ENCODE data around the gene LACTB. TPM values are rescaled to one million over a fixed set of nuclear protein-coding genes. Genes with fewer than 3 reads are reported as not detected.

The LACTB gene
- polyA plus RNA-seq, 1 donor from 2014 or later = 24.3 TPM

DNA sequence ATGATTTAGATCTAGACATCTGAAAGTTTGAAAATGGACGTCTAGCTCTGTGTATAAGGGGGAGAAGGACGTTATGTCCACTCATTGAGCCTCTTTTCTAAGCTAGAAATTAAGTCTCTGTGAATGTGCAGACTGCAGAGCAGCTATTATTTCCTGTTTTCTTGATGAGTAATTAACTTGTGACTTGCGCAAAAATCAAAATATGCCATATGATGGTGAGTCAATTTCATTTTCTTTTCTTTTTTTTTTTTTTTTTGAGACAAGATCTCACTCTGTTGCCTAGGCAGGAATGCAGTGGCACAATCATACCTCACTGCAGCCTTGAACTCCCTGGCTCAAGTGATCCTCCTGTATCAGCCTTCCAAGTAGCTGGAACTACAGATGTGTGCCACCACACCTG is 14.1 kb downstream of the LACTB start:
- no peak overlapping the region for H3K4me2 ChIP-seq (ENCODE audit: low read length)
- no peaks in the 10 kb centered on the region for H4K20me1 ChIP-seq (ENCODE audit: insufficient read depth)
- H2AFZ ChIP-seq (ENCODE audit: low read depth, low read length) = no peak overlapping the region
- no peak overlapping the region for H3K27ac ChIP-seq (ENCODE audit: low read length)
- H3F3A ChIP-seq (ENCODE audit: insufficient read depth, low read length, poor library complexity, severe bottlenecking) = no peaks in the 10 kb centered on the region
- H3K9ac ChIP-seq (ENCODE audit: low read length) = no peak overlapping the region
- no peaks in the 10 kb centered on the region for H3K9me3 ChIP-seq (ENCODE audit: low read length)
- no peaks in the 10 kb centered on the region for H3K27me3 ChIP-seq (ENCODE audit: insufficient read depth, low read depth, low read length)
- no peaks in the 10 kb centered on the region for H3K9me2 ChIP-seq (ENCODE audit: insufficient read depth, low read length)
- no peak overlapping the region for H3K4me3 ChIP-seq (ENCODE audit: low read length)
- no peaks in the 10 kb centered on the region for H3K79me2 ChIP-seq (replicated peaks; ENCODE audit: insufficient read depth, low read length)
- TF ChIP-seq SMC3 (conservative IDR thresholded peaks at IDR 0.05; ENCODE audit: poor library complexity) = no peak
- no peak for TF ChIP-seq EZH2 (IDR thresholded peaks at IDR 0.05; ENCODE audit: borderline replicate concordance, insufficient read depth, low read length, poor library complexity, severe bottlenecking)
- no peak for TF ChIP-seq TAF1 (IDR thresholded peaks at IDR 0.05; ENCODE audit: low read depth)
- no peak for TF ChIP-seq POLR2AphosphoS5 (IDR thresholded peaks at IDR 0.05)
- TF ChIP-seq MXI1 (conservative IDR thresholded peaks at IDR 0.05; ENCODE audit: poor library complexity, severe bottlenecking) = no peak
- TF ChIP-seq RAD21 (conservative IDR thresholded peaks at IDR 0.05) = no peak
- peaks cover 4% of the 10 kb centered on the region for H3K36me3 ChIP-seq (ENCODE audit: insufficient read depth, low read length)

DNA sequence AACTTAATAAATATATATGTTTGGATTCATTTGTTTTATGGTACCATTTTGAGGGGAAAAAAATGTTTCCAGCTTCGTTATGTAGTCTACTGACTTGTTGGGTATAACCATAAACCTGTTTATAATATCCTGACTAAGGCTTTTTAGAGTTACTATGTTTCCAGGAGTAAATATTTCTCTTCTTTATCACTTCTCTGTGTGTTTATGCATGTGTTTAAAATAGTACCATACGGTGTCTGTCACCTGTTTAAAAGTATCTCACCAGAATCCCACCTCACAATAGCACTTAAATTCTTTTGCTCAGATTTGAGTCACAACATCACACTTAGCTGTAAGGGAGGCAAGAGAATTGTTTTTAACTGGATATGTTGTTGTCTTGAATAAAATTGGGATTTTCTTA is 15.1 kb downstream of the LACTB start:
- Histone ChIP-seq H2AFZ (ENCODE audit: low read depth, low read length) (no peak overlapping the region), H3K79me2 (replicated peaks; ENCODE audit: insufficient read depth, low read length) (no peaks in the 10 kb centered on the region), H3K9me3 (ENCODE audit: low read length) (no peaks in the 10 kb centered on the region), H3K27me3 (ENCODE audit: insufficient read depth, low read depth, low read length) (no peaks in the 10 kb centered on the region), H3K9ac (ENCODE audit: low read length) (no peak overlapping the region), H3K4me2 (ENCODE audit: low read length) (no peak overlapping the region), H3K36me3 (ENCODE audit: insufficient read depth, low read length) (no peaks in the 10 kb centered on the region), H3K4me3 (ENCODE audit: low read length) (no peak overlapping the region), H3F3A (ENCODE audit: insufficient read depth, low read length, poor library complexity, severe bottlenecking) (no peaks in the 10 kb centered on the region), H4K20me1 (ENCODE audit: insufficient read depth) (no peaks in the 10 kb centered on the region), H3K9me2 (ENCODE audit: insufficient read depth, low read length) (no peaks in the 10 kb centered on the region), H3K27ac (ENCODE audit: low read length) (no peak overlapping the region)
- no peak for TF ChIP-seq EZH2 (IDR thresholded peaks at IDR 0.05; ENCODE audit: borderline replicate concordance, insufficient read depth, low read length, poor library complexity, severe bottlenecking)
- no peak for TF ChIP-seq MXI1 (conservative IDR thresholded peaks at IDR 0.05; ENCODE audit: poor library complexity, severe bottlenecking)
- no peak for TF ChIP-seq REST (IDR thresholded peaks at IDR 0.05; ENCODE audit: borderline replicate concordance)
- TF ChIP-seq RAD21 (conservative IDR thresholded peaks at IDR 0.05) = no peak
- no peak for TF ChIP-seq CTCF (IDR thresholded peaks at IDR 0.05; ENCODE audit: poor library complexity, severe bottlenecking)
- no peak for TF ChIP-seq SMC3 (conservative IDR thresholded peaks at IDR 0.05; ENCODE audit: poor library complexity)
- no peak for TF ChIP-seq POLR2AphosphoS5 (IDR thresholded peaks at IDR 0.05)
- TF ChIP-seq EP300 (conservative IDR thresholded peaks at IDR 0.05; ENCODE audit: poor library complexity, severe bottlenecking) = no peak
- TF ChIP-seq TAF1 (IDR thresholded peaks at IDR 0.05; ENCODE audit: low read depth) = no peak
